SK-N-SH (cell line): ENCODE data around the gene GLT8D1. TPM values are rescaled to one million over a fixed set of nuclear protein-coding genes. Genes with fewer than 3 reads are reported as not detected.

Experiments used
- CTCF ChIA-PET: fragments of 300-600, 350-600 bp; formaldehyde crosslinking; extraction: SDS; loops from one replicate; lab custom pipeline; 2021; lab: Yijun Ruan, JAX
- POLR2A ChIA-PET: fragments of 350-600 bp; sonication (Branson Sonifier 250); formaldehyde crosslinking; extraction: SDS; loops from one replicate; lab custom pipeline; 2020; ENCODE audit warnings: antibody characterized with exemption, inconsistent platforms; lab: Yijun Ruan, JAX
- DNase-seq: peaks from one replicate; pipeline ENCODE4 v3.0.0; 2012
- H2AFZ ChIP-seq: fragments of 200-600 bp; sonication (generic); 2 replicates; pipeline ENCODE4 v1.8.1; 2016; ENCODE audit warnings: antibody characterized with exemption, mild to moderate bottlenecking, low read depth
- H3F3A ChIP-seq: fragments of 200-600 bp; sonication (generic); replicated peaks from 2 replicates; pipeline ENCODE3; 2016; ENCODE audit warnings: antibody characterized with exemption, mild to moderate bottlenecking; ENCODE audit not compliant: insufficient read depth
- H3K27ac ChIP-seq, 2 experiments: fragments of 200-500 bp in 1 of 2; fragments of 200-600 bp in 1 of 2; sonication (Bioruptor generic) in 1 of 2; sonication (generic), shearing (Covaris generic) in 1 of 2; 2 replicates each; pipeline versions ENCODE4 v1.5.1 to v1.6.1; 2014 to 2016; ENCODE audit warnings: low read depth in 2 of 2, inconsistent platforms in 1 of 2, low read length in 1 of 2, mild to moderate bottlenecking in 1 of 2, mixed read lengths in 1 of 2
- H3K27me3 ChIP-seq: fragments of 200-600 bp; sonication (generic), shearing (Covaris generic); 2 replicates; pipeline ENCODE4 v1.6.1; 2016; ENCODE audit warnings: mixed run types; ENCODE audit not compliant: insufficient read depth
- H3K36me3 ChIP-seq, 2 experiments: fragments of 200-500 bp in 1 of 2; fragments of 200-600 bp in 1 of 2; sonication (Bioruptor generic) in 1 of 2; sonication (generic) in 1 of 2; replicated peaks in 1 of 2; 2 replicates each; pipeline versions ENCODE3 to v1.5.1; 2014 to 2016; ENCODE audit warnings: low read length in 1 of 2, mild to moderate bottlenecking in 1 of 2; ENCODE audit not compliant: insufficient read depth in 2 of 2, control insufficient read depth in 1 of 2
- H3K4me1 ChIP-seq, 2 experiments: fragments of 200-500 bp in 1 of 2; fragments of 200-600 bp in 1 of 2; sonication (Bioruptor generic) in 1 of 2; sonication (generic), shearing (Covaris generic) in 1 of 2; 2 replicates each; pipeline versions ENCODE4 v1.5.1 to v1.6.1; 2014 to 2016; ENCODE audit warnings: low read depth in 1 of 2, low read length in 1 of 2, mixed run types in 1 of 2; ENCODE audit not compliant: insufficient read depth in 2 of 2, control insufficient read depth in 1 of 2
- H3K4me2 ChIP-seq: fragments of 200-600 bp; sonication (generic), shearing (Covaris generic); 2 replicates; pipeline ENCODE4 v1.6.1; 2017; ENCODE audit warnings: mixed run types
- H3K4me3 ChIP-seq, 2 experiments: fragments of 200-500 bp in 1 of 2; fragments of 200-600 bp in 1 of 2; sonication (Bioruptor generic) in 1 of 2; sonication (generic), shearing (Covaris generic) in 1 of 2; 2 replicates each; pipeline versions ENCODE4 v1.5.1 to v1.8.1; 2014 to 2016; ENCODE audit warnings: low read depth in 2 of 2, inconsistent platforms in 1 of 2, low read length in 1 of 2, mild to moderate bottlenecking in 1 of 2, mixed read lengths in 1 of 2, moderate library complexity in 1 of 2
- H3K79me2 ChIP-seq: fragments of 200-600 bp; sonication (generic); 2 replicates; pipeline ENCODE4 v1.8.1; 2017; ENCODE audit warnings: mild to moderate bottlenecking; ENCODE audit not compliant: insufficient read depth
- H3K9ac ChIP-seq: fragments of 200-600 bp; sonication (generic); 2 replicates; pipeline ENCODE4 v1.6.1; 2017; ENCODE audit warnings: mixed run types
- H3K9me2 ChIP-seq: fragments of 200-600 bp; sonication (generic); 2 replicates; pipeline ENCODE4 v1.6.1; 2017; ENCODE audit warnings: mixed run types
- H3K9me3 ChIP-seq: fragments of 200-600 bp; sonication (generic); 2 replicates; pipeline ENCODE4 v1.6.1; 2017; ENCODE audit warnings: mixed run types, mild to moderate bottlenecking, moderate library complexity
- H4K20me1 ChIP-seq: fragments of 200-600 bp; sonication (generic); 2 replicates; pipeline ENCODE4 v1.6.1; 2017; ENCODE audit warnings: mild to moderate bottlenecking, mixed run types; ENCODE audit not compliant: insufficient read depth
- CHD2 ChIP-seq: fragments of 150-350 bp; IDR thresholded peaks from 2 replicates; pipeline ENCODE4 v1.6.1; 2018; ENCODE audit warnings: low read length; ENCODE audit not compliant: partially characterized antibody
- FOSL2 ChIP-seq: IDR thresholded peaks from 2 replicates; pipeline ENCODE4 v1.4.0; 2012; ENCODE audit warnings: low read depth, mild to moderate bottlenecking, moderate library complexity, borderline replicate concordance
- FOXJ3 ChIP-seq: sonication (generic); formaldehyde crosslinking; IDR thresholded peaks from 2 replicates; pipeline ENCODE4 v1.5.1; 2020; ENCODE audit warnings: mild to moderate bottlenecking, missing genetic modification reagents
- GATA2 ChIP-seq: sonication (generic); formaldehyde crosslinking; IDR thresholded peaks from 2 replicates; pipeline ENCODE4 v1.5.0; 2020; ENCODE audit warnings: mild to moderate bottlenecking, missing genetic modification reagents
- MXI1 ChIP-seq: IDR thresholded peaks from 2 replicates; pipeline ENCODE4 v1.6.1; 2012; ENCODE audit warnings: mild to moderate bottlenecking, low read depth, low read length, improper control_type of control experiment
- POLR2AphosphoS5 ChIP-seq: IDR thresholded peaks from 2 replicates; pipeline ENCODE4 v1.6.1; 2012; ENCODE audit warnings: low read depth, low read length
- RAD21 ChIP-seq: IDR thresholded peaks from 2 replicates; pipeline ENCODE4 v1.6.1; 2012; ENCODE audit warnings: mild to moderate bottlenecking, low read length
- RXRA ChIP-seq: IDR thresholded peaks from 2 replicates; pipeline ENCODE4 v1.4.0; 2012; ENCODE audit warnings: low read depth, mild to moderate bottlenecking, borderline replicate concordance
- TEAD4 ChIP-seq: IDR thresholded peaks from 2 replicates; pipeline ENCODE4 v1.4.0; 2012; ENCODE audit warnings: mild to moderate bottlenecking, borderline replicate concordance; ENCODE audit not compliant: insufficient read depth
- YY1 ChIP-seq: IDR thresholded peaks from 2 replicates; pipeline ENCODE4 v1.4.0; 2012; ENCODE audit warnings: low read depth, mild to moderate bottlenecking
- WGBS: methylation state at CpG from one replicate; pipeline ENCODE4 v1.1.6; 2017; ENCODE audit warnings: low lambda C conversion rate; 5-methylcytosine and 5-hydroxymethylcytosine counted together
- polyA plus RNA-seq, 3 experiments: library from polyadenylated mRNA; depleted of rRNA; stranded (reverse); fragments of >200 nt; gene quantifications; 2 replicates each; pipeline ENCODE4 v1.2.3, GENCODE V29; 2012
- TF ChIP-seq, protein P1 (sequence below): IDR thresholded peaks from 2 replicates; pipeline ENCODE4 v1.6.1; 2012; ENCODE audit warnings: mild to moderate bottlenecking, low read depth, low read length, moderate library complexity
- TF ChIP-seq, protein P2 (sequence below): IDR thresholded peaks from 2 replicates; pipeline ENCODE4; 2012
- TF ChIP-seq, protein P3 (sequence below): IDR thresholded peaks from 2 replicates; pipeline ENCODE4 v1.4.0; 2012; ENCODE audit warnings: low read depth, borderline replicate concordance
- TF ChIP-seq, protein P4 (sequence below): IDR thresholded peaks from 2 replicates; pipeline ENCODE4 v1.4.0; 2012; ENCODE audit warnings: low read depth, borderline replicate concordance

The GLT8D1 gene
- polyA plus RNA-seq, 1 of the 3 experiments (the other 2 are of a cell fraction): 102 TPM

DNA sequence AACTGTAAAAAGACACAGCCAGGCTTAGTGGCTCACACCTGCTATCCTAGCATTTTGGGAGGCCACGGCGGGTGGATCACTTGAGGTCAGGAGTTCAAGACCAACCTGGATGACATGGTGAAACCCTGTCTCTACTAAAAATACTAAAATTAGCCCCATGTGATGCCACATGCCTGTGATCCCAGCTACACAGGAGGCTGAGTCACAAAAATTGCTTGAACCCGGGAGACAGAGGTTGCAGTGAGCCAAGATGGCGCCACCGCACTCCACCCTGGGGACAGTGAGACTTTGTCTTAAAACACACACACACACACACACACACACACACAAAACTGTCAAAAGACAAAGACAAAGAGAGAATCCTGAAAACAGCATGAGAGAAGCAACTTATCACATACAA, 18.3 kb upstream of the GLT8D1 start:
- 96% methylated on average over 5 of the region's 5 CpGs for WGBS
- no peak for TF ChIP-seq RXRA
- TF ChIP-seq CHD2: no peak
- TF ChIP-seq, protein P1, sequence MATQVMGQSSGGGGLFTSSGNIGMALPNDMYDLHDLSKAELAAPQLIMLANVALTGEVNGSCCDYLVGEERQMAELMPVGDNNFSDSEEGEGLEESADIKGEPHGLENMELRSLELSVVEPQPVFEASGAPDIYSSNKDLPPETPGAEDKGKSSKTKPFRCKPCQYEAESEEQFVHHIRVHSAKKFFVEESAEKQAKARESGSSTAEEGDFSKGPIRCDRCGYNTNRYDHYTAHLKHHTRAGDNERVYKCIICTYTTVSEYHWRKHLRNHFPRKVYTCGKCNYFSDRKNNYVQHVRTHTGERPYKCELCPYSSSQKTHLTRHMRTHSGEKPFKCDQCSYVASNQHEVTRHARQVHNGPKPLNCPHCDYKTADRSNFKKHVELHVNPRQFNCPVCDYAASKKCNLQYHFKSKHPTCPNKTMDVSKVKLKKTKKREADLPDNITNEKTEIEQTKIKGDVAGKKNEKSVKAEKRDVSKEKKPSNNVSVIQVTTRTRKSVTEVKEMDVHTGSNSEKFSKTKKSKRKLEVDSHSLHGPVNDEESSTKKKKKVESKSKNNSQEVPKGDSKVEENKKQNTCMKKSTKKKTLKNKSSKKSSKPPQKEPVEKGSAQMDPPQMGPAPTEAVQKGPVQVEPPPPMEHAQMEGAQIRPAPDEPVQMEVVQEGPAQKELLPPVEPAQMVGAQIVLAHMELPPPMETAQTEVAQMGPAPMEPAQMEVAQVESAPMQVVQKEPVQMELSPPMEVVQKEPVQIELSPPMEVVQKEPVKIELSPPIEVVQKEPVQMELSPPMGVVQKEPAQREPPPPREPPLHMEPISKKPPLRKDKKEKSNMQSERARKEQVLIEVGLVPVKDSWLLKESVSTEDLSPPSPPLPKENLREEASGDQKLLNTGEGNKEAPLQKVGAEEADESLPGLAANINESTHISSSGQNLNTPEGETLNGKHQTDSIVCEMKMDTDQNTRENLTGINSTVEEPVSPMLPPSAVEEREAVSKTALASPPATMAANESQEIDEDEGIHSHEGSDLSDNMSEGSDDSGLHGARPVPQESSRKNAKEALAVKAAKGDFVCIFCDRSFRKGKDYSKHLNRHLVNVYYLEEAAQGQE: no peak
- TF ChIP-seq POLR2AphosphoS5: no peak
- TF ChIP-seq FOXJ3 (CRISPR knock-in tag): no peak
- no peak for TF ChIP-seq GATA2 (CRISPR knock-in tag)
- TF ChIP-seq RAD21: no peak
- TF ChIP-seq, protein P2, sequence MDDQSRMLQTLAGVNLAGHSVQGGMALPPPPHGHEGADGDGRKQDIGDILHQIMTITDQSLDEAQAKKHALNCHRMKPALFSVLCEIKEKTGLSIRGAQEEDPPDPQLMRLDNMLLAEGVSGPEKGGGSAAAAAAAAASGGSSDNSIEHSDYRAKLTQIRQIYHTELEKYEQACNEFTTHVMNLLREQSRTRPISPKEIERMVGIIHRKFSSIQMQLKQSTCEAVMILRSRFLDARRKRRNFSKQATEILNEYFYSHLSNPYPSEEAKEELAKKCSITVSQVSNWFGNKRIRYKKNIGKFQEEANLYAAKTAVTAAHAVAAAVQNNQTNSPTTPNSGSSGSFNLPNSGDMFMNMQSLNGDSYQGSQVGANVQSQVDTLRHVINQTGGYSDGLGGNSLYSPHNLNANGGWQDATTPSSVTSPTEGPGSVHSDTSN: no peak
- TF ChIP-seq, protein P3, sequence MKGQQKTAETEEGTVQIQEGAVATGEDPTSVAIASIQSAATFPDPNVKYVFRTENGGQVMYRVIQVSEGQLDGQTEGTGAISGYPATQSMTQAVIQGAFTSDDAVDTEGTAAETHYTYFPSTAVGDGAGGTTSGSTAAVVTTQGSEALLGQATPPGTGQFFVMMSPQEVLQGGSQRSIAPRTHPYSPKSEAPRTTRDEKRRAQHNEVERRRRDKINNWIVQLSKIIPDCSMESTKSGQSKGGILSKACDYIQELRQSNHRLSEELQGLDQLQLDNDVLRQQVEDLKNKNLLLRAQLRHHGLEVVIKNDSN: no peak
- TF ChIP-seq FOSL2: no peak
- TF ChIP-seq, protein P4, sequence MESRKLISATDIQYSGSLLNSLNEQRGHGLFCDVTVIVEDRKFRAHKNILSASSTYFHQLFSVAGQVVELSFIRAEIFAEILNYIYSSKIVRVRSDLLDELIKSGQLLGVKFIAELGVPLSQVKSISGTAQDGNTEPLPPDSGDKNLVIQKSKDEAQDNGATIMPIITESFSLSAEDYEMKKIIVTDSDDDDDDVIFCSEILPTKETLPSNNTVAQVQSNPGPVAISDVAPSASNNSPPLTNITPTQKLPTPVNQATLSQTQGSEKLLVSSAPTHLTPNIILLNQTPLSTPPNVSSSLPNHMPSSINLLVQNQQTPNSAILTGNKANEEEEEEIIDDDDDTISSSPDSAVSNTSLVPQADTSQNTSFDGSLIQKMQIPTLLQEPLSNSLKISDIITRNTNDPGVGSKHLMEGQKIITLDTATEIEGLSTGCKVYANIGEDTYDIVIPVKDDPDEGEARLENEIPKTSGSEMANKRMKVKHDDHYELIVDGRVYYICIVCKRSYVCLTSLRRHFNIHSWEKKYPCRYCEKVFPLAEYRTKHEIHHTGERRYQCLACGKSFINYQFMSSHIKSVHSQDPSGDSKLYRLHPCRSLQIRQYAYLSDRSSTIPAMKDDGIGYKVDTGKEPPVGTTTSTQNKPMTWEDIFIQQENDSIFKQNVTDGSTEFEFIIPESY: no peak
- no peak for TF ChIP-seq TEAD4
- no peak for TF ChIP-seq YY1
- no peak for TF ChIP-seq MXI1
- ChIA-PET POLR2A (no interaction called here), CTCF (no interaction called here)
- Histone ChIP-seq H3K9me2 (no peaks in the 10 kb centered on the region), H3K4me3 (no peak overlapping the region), H2AFZ (no peak overlapping the region), H3K4me2 (no peak overlapping the region), H3K79me2 (no peaks in the 10 kb centered on the region), H3K27ac (no peak overlapping the region), H3K4me1 (no peaks in the 10 kb centered on the region), H3K9ac (no peak overlapping the region), H3K36me3 (peaks cover 0 to 30% of the 10 kb centered on the region in 2 experiments), H3F3A (no peaks in the 10 kb centered on the region), H3K9me3 (peaks cover 4% of the 10 kb centered on the region; the same call in 1 of the 2 replicates), H4K20me1 (no peaks in the 10 kb centered on the region), H3K27me3 (no peaks in the 10 kb centered on the region)
- DNase-seq: no peak
